ENCODE results near the gene DENND5A.

Gene DENND5A

DNA sequence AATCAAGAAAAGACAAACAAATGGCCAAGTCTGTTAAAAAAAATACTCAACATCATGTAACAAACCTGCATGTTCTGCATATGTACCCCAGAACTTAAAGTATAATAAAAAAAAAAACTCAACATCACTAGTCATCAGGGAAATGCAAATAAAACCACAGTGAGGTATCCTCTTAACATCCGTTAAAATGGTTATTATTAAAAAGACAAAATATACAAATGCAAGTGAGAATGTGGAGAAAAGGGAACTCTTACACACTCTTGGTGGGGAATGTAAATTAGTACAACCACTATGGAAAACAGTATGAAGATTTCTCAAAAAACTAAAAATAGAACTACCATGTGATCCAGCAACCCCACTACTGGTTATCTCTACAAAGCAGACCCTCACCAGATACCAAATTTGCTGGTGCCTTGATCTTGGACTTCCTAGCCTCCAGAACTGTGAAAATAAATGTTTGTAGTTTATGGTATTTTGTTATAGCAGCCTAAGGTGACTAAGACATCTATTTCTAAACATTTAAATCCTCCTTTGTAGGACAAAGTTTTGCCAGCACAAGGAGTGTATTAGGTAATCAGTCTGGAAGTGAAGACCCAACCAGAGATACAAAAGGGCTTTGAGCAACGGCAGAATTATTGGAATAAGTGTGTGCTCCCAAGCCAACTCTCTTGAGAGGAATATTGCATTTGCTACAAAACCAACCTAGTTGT, 141.4 kb downstream of the DENND5A start:
- POLR2A ChIA-PET = no interaction called here
- CTCF ChIA-PET = interaction anchor here (1.2 kb wide), 1 partner anchor 108 kb away, joined by 4 read pairs; no protein-coding TSS in a partner anchor
- DNase-seq (ENCODE audit: extremely low spot score) = no peak
- TF ChIP-seq BHLHE40 (IDR thresholded peaks at IDR 0.05; ENCODE audit: borderline replicate concordance) (no peak), CTBP1 (IDR thresholded peaks at IDR 0.05; ENCODE audit: borderline replicate concordance) (no peak), ARNT (IDR thresholded peaks at IDR 0.05) (no peak), HDGF (IDR thresholded peaks at IDR 0.05; ENCODE audit: borderline replicate concordance) (no peak), FOXK2 (IDR thresholded peaks at IDR 0.05) (no peak), FOXM1 (IDR thresholded peaks at IDR 0.05; ENCODE audit: borderline replicate concordance) (no peak), ELF4 (IDR thresholded peaks at IDR 0.05) (no peak), TARDBP (IDR thresholded peaks at IDR 0.05) (no peak), L3MBTL2 (conservative IDR thresholded peaks at IDR 0.05) (no peak), SP1 (IDR thresholded peaks at IDR 0.05) (no peak), ZNF384 (IDR thresholded peaks at IDR 0.05) (no peak), SUZ12 (IDR thresholded peaks at IDR 0.05) (no peak), LEF1 (IDR thresholded peaks at IDR 0.05; ENCODE audit: borderline replicate concordance) (no peak), NFRKB (IDR thresholded peaks at IDR 0.05) (no peak), FOXA1 (IDR thresholded peaks at IDR 0.05) (no peak)
- TF ChIP-seq, protein P1, sequence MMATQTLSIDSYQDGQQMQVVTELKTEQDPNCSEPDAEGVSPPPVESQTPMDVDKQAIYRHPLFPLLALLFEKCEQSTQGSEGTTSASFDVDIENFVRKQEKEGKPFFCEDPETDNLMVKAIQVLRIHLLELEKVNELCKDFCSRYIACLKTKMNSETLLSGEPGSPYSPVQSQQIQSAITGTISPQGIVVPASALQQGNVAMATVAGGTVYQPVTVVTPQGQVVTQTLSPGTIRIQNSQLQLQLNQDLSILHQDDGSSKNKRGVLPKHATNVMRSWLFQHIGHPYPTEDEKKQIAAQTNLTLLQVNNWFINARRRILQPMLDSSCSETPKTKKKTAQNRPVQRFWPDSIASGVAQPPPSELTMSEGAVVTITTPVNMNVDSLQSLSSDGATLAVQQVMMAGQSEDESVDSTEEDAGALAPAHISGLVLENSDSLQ (IDR thresholded peaks at IDR 0.05) = no peak

DNA sequence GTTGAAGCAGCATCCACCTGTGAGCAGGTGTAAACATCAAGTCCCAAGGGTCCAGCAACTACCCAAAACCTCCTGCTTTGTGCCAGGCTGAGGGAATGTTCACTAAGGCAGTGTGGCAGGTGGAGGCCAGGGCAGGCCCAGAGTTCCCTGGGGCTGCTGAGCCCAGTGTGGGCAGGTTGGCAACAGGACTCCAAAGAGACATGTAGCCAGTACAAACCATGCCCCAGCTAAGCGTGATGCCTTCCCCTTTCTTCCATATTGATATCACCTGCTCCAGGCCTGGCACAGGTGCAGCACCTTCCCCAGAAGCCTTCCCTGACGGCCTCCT, 143.7 kb downstream of the DENND5A start:
- DNase-seq (ENCODE audit: extremely low spot score) = no peak
- CTCF ChIA-PET = no interaction called here
- TF ChIP-seq HDGF (IDR thresholded peaks at IDR 0.05; ENCODE audit: borderline replicate concordance) = no peak
- no peak for TF ChIP-seq SP1 (IDR thresholded peaks at IDR 0.05)
- TF ChIP-seq L3MBTL2 (conservative IDR thresholded peaks at IDR 0.05) = no peak
- TF ChIP-seq ARNT (IDR thresholded peaks at IDR 0.05) = no peak
- TF ChIP-seq BHLHE40 (IDR thresholded peaks at IDR 0.05; ENCODE audit: borderline replicate concordance) = no peak
- no peak for TF ChIP-seq SUZ12 (IDR thresholded peaks at IDR 0.05)
- TF ChIP-seq FOXM1 (IDR thresholded peaks at IDR 0.05; ENCODE audit: borderline replicate concordance) = no peak
- no peak for TF ChIP-seq TARDBP (IDR thresholded peaks at IDR 0.05)
- no peak for TF ChIP-seq LEF1 (IDR thresholded peaks at IDR 0.05; ENCODE audit: borderline replicate concordance)
- TF ChIP-seq FOXA1 (IDR thresholded peaks at IDR 0.05) = no peak
- POLR2A ChIA-PET = no interaction called here

DNA sequence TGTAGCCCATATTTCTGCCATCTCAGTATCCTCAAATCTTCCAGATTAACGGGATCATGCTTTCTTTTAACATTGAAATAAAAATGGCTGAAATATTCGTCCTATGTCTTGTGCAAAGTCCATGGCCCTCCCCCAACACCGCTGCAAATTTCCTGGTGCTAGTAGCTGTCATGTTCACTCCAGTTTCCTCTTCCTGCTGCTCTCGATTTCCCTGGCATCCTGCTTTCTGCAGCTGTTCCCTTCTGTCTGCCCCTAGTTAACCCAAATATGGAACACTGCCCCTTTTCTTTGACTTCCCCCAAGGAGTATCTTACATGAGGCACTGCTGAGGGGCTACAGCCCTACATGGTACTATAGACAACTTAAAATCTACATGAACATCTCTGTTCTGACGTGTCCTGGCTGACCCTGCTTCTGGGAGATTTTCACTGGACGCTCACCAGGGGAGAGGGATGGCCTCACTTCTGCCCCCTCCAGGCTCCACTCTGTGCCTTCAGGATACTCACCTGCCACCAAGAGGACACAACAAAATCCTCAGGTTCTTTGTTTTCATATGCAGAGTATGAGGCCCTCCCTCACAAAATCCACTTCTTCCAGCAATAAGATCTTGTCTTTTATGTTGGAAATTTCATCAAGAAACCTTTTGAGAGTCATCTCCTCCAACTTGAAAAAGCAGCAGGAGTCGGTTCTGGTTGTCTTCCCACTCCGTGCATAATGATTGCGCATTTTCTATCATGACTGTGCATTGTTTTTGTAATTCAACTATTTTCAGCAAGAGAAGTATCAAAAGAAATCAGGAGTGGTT, 144.3 kb downstream of the DENND5A start:
- ChIA-PET CTCF (interaction anchor here (0.6 kb wide), 1 partner anchor 257 kb away, joined by 5 read pairs; no protein-coding TSS in a partner anchor), POLR2A (no interaction called here)
- DNase-seq (ENCODE audit: extremely low spot score) = peak; percentile 48
- TF ChIP-seq ELF4 (IDR thresholded peaks at IDR 0.05) (no peak), FOXK2 (IDR thresholded peaks at IDR 0.05) (no peak), CTBP1 (IDR thresholded peaks at IDR 0.05; ENCODE audit: borderline replicate concordance) (no peak), ARNT (IDR thresholded peaks at IDR 0.05) (no peak), FOXA1 (IDR thresholded peaks at IDR 0.05) (no peak), LEF1 (IDR thresholded peaks at IDR 0.05; ENCODE audit: borderline replicate concordance) (no peak), FOXM1 (IDR thresholded peaks at IDR 0.05; ENCODE audit: borderline replicate concordance) (no peak), HDGF (IDR thresholded peaks at IDR 0.05; ENCODE audit: borderline replicate concordance) (no peak), ZNF384 (IDR thresholded peaks at IDR 0.05) (no peak), NFRKB (IDR thresholded peaks at IDR 0.05) (no peak), L3MBTL2 (conservative IDR thresholded peaks at IDR 0.05) (no peak), SP1 (IDR thresholded peaks at IDR 0.05) (no peak), SUZ12 (IDR thresholded peaks at IDR 0.05) (no peak), TARDBP (IDR thresholded peaks at IDR 0.05) (no peak), BHLHE40 (IDR thresholded peaks at IDR 0.05; ENCODE audit: borderline replicate concordance) (no peak)
- TF ChIP-seq, protein P1 (IDR thresholded peaks at IDR 0.05) = no peak

DNA sequence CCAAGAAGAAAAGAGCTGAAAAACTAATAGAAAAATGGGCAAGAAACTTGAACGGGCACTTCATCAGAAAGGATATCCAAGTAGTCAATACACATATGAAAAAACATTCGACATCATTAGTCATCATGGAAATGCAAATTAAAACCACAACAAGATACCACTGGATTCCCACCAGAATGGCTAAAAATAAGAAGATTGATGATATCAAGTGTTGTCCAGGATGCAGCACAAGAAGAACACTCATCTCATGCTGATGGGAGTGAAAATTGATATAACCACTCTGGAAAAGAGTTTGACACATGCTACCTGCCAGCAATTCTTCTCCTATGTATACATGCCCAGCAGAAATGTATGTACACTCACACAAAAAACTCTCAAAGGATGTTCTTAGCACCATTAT, 146.9 kb downstream of the DENND5A start:
- POLR2A ChIA-PET = no interaction called here
- CTCF ChIA-PET = interaction anchor here (0.6 to 1.0 kb wide), 2 partner anchors 10 to 19 kb away, joined by 4 to 5 read pairs; no protein-coding TSS in a partner anchor
- DNase-seq (ENCODE audit: extremely low spot score) = no peak
- TF ChIP-seq L3MBTL2 (conservative IDR thresholded peaks at IDR 0.05) = no peak
- no peak for TF ChIP-seq NFRKB (IDR thresholded peaks at IDR 0.05)
- TF ChIP-seq BHLHE40 (IDR thresholded peaks at IDR 0.05; ENCODE audit: borderline replicate concordance) = no peak
- no peak for TF ChIP-seq SUZ12 (IDR thresholded peaks at IDR 0.05)
- no peak for TF ChIP-seq TARDBP (IDR thresholded peaks at IDR 0.05)
- TF ChIP-seq, protein P1 (IDR thresholded peaks at IDR 0.05) = no peak

DNA sequence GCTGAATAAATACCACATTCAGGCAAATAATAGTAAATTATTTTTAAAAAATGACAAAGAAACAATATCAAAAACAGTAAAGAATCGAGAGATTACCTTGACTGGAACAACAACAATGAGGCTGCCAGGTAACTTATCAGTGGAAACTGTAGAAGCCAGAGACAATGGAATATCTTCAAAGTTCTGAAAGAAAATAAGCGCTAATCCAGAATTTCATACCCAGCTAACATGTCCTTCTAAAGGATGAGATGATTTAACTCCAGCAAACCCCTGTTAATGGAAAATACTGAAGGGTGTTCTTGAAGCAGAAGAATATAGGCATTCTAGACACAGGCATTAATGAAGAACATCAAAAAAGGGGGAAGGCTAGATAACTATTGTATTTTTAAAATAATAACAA, 153.1 kb downstream of the DENND5A start:
- DNase-seq (ENCODE audit: extremely low spot score) = no peak
- ChIA-PET CTCF (no interaction called here), POLR2A (no interaction called here)
- no peak for TF ChIP-seq ZNF384 (IDR thresholded peaks at IDR 0.05)
- no peak for TF ChIP-seq NFRKB (IDR thresholded peaks at IDR 0.05)
- no peak for TF ChIP-seq CTBP1 (IDR thresholded peaks at IDR 0.05; ENCODE audit: borderline replicate concordance)
- no peak for TF ChIP-seq FOXK2 (IDR thresholded peaks at IDR 0.05)
- no peak for TF ChIP-seq SP1 (IDR thresholded peaks at IDR 0.05)
- no peak for TF ChIP-seq FOXA1 (IDR thresholded peaks at IDR 0.05)
- TF ChIP-seq ARNT (IDR thresholded peaks at IDR 0.05) = no peak
- TF ChIP-seq L3MBTL2 (conservative IDR thresholded peaks at IDR 0.05) = no peak
- no peak for TF ChIP-seq TARDBP (IDR thresholded peaks at IDR 0.05)
- no peak for TF ChIP-seq ELF4 (IDR thresholded peaks at IDR 0.05)
- TF ChIP-seq SUZ12 (IDR thresholded peaks at IDR 0.05) = no peak
- TF ChIP-seq LEF1 (IDR thresholded peaks at IDR 0.05; ENCODE audit: borderline replicate concordance) = no peak
- TF ChIP-seq HDGF (IDR thresholded peaks at IDR 0.05; ENCODE audit: borderline replicate concordance) = no peak
- TF ChIP-seq BHLHE40 (IDR thresholded peaks at IDR 0.05; ENCODE audit: borderline replicate concordance) = no peak
- no peak for TF ChIP-seq FOXM1 (IDR thresholded peaks at IDR 0.05; ENCODE audit: borderline replicate concordance)
- TF ChIP-seq, protein P1 (IDR thresholded peaks at IDR 0.05) = no peak

All from HEK293T (cell line).